PC-9 (cell line): ENCODE data around the gene STK38L.

Experiments
- EZH2 ChIP-seq: fragments of 200-600 bp; sonication (generic); IDR thresholded peaks from 2 replicates; pipeline ENCODE4 v1.8.0; 2017; ENCODE audit warnings: antibody characterized with exemption, low read depth
- TF ChIP-seq, protein P1 (sequence below): fragments of 200-600 bp; sonication (generic); conservative IDR thresholded peaks from 2 replicates; pipeline ENCODE4 v1.6.1; 2017; ENCODE audit warnings: mixed run types, antibody characterized with exemption, mild to moderate bottlenecking, moderate library complexity

DNA sequence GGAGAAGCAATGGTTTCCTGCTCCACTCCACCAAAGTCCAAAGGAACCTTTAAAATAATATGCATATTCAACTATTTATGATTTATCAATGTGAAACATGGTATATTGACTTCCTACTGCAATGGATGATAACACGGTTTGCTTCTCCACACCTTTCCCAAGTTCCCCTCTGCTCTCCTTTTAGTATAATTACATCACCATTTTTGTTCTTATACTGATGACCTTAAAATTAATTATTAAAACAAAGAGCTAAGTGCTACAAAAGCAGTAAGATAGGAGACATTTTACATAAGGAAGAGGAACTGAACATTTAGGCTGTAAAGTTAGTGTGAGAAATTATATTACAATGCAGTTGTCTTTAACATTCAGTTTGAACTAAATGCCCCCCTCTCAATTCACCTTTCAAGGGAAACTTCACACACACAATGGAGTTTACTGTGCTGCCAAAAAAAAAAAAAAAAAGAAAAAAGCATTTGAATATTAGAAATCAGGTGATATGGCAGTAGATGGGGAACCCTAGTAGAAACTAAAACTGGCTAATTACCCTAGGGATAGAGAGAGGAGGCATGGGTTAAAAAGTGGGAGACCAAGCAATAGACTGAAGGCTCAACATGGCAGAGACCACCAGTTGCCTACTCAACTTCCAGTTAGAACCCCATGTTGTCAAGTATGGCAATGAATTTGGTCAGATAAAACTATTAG is 37.1 kb upstream of the STK38L start:
- TF ChIP-seq, protein P1, sequence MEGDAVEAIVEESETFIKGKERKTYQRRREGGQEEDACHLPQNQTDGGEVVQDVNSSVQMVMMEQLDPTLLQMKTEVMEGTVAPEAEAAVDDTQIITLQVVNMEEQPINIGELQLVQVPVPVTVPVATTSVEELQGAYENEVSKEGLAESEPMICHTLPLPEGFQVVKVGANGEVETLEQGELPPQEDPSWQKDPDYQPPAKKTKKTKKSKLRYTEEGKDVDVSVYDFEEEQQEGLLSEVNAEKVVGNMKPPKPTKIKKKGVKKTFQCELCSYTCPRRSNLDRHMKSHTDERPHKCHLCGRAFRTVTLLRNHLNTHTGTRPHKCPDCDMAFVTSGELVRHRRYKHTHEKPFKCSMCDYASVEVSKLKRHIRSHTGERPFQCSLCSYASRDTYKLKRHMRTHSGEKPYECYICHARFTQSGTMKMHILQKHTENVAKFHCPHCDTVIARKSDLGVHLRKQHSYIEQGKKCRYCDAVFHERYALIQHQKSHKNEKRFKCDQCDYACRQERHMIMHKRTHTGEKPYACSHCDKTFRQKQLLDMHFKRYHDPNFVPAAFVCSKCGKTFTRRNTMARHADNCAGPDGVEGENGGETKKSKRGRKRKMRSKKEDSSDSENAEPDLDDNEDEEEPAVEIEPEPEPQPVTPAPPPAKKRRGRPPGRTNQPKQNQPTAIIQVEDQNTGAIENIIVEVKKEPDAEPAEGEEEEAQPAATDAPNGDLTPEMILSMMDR, result no peak
- TF ChIP-seq EZH2, result no peak
